Activated CD4-positive, alpha-beta memory T cell treated with anti-CD3 and anti-CD28 coated beads, Interleukin-2, amount 10 ng/mL, durations not matched to agents 7 days and 5 days (primary cell): Measurements from ENCODE around the gene UNKL. TPM values are rescaled to one million over a fixed set of nuclear protein-coding genes. Genes with fewer than 3 reads are reported as not detected.

Experiments
- CTCF ChIA-PET: fragments of 350-600 bp; sonication (Branson Sonifier 250); formaldehyde crosslinking; loops from one replicate; lab custom pipeline; 2021; ENCODE audit warnings: antibody characterized with exemption, inconsistent platforms; lab: Charles Lee
- POLR2A ChIA-PET: fragments of 350-600 bp; sonication (Branson Sonifier 250); formaldehyde crosslinking; loops from one replicate; lab custom pipeline; 2021; ENCODE audit warnings: antibody characterized with exemption; lab: Charles Lee
- DNase-seq: peaks from one replicate; pipeline ENCODE4 v3.0.0-alpha.2; 2020
- H3K27ac Mint-ChIP-seq: one replicate; pipeline ENCODE4 v1.8.0; 2021; ENCODE audit warnings: mild to moderate bottlenecking, mixed read lengths
- H3K27me3 Mint-ChIP-seq: one replicate; pipeline ENCODE4 v1.8.0; 2021; ENCODE audit warnings: mixed read lengths
- H3K36me3 Mint-ChIP-seq: one replicate; pipeline ENCODE4 v1.8.0; 2021; ENCODE audit warnings: low read depth, mixed read lengths
- H3K4me1 Mint-ChIP-seq: one replicate; pipeline ENCODE4 v1.8.0; 2021; ENCODE audit warnings: mixed read lengths
- H3K4me3 Mint-ChIP-seq: one replicate; pipeline ENCODE4 v1.8.0; 2021; ENCODE audit warnings: mild to moderate bottlenecking, mixed read lengths
- H3K9me3 Mint-ChIP-seq: one replicate; pipeline ENCODE4 v1.8.0; 2021; ENCODE audit warnings: mixed read lengths
- total RNA-seq, 2 experiments: library from RNA; stranded (reverse); gene quantifications; one replicate each; pipeline ENCODE4 v1.2.3, GENCODE V29; 2021

Gene UNKL
- total RNA-seq, 2 experiments from 2014 or later, result 40.0 to 43.7 TPM

- no peak overlapping the region for H3K27ac Mint-ChIP-seq
- ChIA-PET CTCF (no interaction called here), POLR2A (no interaction called here)
- peaks cover 11% of the 10 kb centered on the region for H3K4me1 Mint-ChIP-seq
- no peak for DNase-seq
- no peaks in the 10 kb centered on the region for H3K36me3 Mint-ChIP-seq
- H3K9me3 Mint-ChIP-seq, result no peaks in the 10 kb centered on the region
- no peak overlapping the region for H3K4me3 Mint-ChIP-seq
- peaks cover 21% of the 10 kb centered on the region for H3K27me3 Mint-ChIP-seq
These were observed 76.3 kb downstream of the UNKL start for GRCh38 chr16:1338119-1338730.

- H3K4me3 Mint-ChIP-seq, result no peak overlapping the region
- DNase-seq, result no peak
- no peaks in the 10 kb centered on the region for H3K36me3 Mint-ChIP-seq
- H3K27ac Mint-ChIP-seq, result no peak overlapping the region
- no peaks in the 10 kb centered on the region for H3K9me3 Mint-ChIP-seq
- peaks cover 7% of the 10 kb centered on the region for H3K4me1 Mint-ChIP-seq
- peaks cover 24% of the 10 kb centered on the region for H3K27me3 Mint-ChIP-seq
- ChIA-PET CTCF (no interaction called here), POLR2A (no interaction called here)
These were observed 77.0 kb downstream of the UNKL start for GRCh38 chr16:1337486-1337885.

- H3K27me3 Mint-ChIP-seq, result peaks cover 32% of the 10 kb centered on the region
- no peaks in the 10 kb centered on the region for H3K36me3 Mint-ChIP-seq
- H3K4me1 Mint-ChIP-seq, result peaks cover 12% of the 10 kb centered on the region
- H3K27ac Mint-ChIP-seq, result no peak overlapping the region
- POLR2A ChIA-PET, result no interaction called here
- H3K9me3 Mint-ChIP-seq, result no peaks in the 10 kb centered on the region
- CTCF ChIA-PET, result no interaction called here
- DNase-seq, result no peak
- no peak overlapping the region for H3K4me3 Mint-ChIP-seq
These were observed 77.9 kb downstream of the UNKL start for GRCh38 chr16:1336619-1337018.

GRCh38 chr16:1335996-1336395 is 78.5 kb downstream of the UNKL start:
- H3K4me3 Mint-ChIP-seq, result no peak overlapping the region
- H3K27ac Mint-ChIP-seq, result no peak overlapping the region
- H3K4me1 Mint-ChIP-seq, result peaks cover 17% of the 10 kb centered on the region
- no peak for DNase-seq
- H3K27me3 Mint-ChIP-seq, result peaks cover 35% of the 10 kb centered on the region
- no peaks in the 10 kb centered on the region for H3K9me3 Mint-ChIP-seq
- ChIA-PET CTCF (no interaction called here), POLR2A (interaction anchor here (1.1 to 1.4 kb wide), 2 partner anchors 10 to 27 kb away, joined by 5 read pairs; partner anchors contain the start of gene UBE2I)
- no peaks in the 10 kb centered on the region for H3K36me3 Mint-ChIP-seq

GRCh38 chr16:1335211-1335971 is 79.1 kb downstream of the UNKL start:
- H3K9me3 Mint-ChIP-seq, result no peaks in the 10 kb centered on the region
- no peak overlapping the region for H3K4me3 Mint-ChIP-seq
- ChIA-PET POLR2A (interaction anchor here (1.1 to 1.4 kb wide), 2 partner anchors 11 to 26 kb away, joined by 5 read pairs; partner anchors contain the start of gene UBE2I), CTCF (no interaction called here)
- DNase-seq, result no peak
- H3K4me1 Mint-ChIP-seq, result peaks cover 17% of the 10 kb centered on the region
- no peak overlapping the region for H3K27ac Mint-ChIP-seq
- H3K36me3 Mint-ChIP-seq, result no peaks in the 10 kb centered on the region
- peaks cover 35% of the 10 kb centered on the region for H3K27me3 Mint-ChIP-seq

GRCh38 chr16:1334739-1335138 is 79.8 kb downstream of the UNKL start:
- Mint-ChIP-seq H3K27ac (no peak overlapping the region), H3K36me3 (no peaks in the 10 kb centered on the region), H3K27me3 (peaks cover 35% of the 10 kb centered on the region), H3K4me1 (peaks cover 17% of the 10 kb centered on the region), H3K9me3 (no peaks in the 10 kb centered on the region), H3K4me3 (no peak overlapping the region)
- POLR2A ChIA-PET, result interaction anchor here (1.4 kb wide), 1 partner anchor 12 kb away, joined by 5 read pairs; no protein-coding TSS in a partner anchor
- no peak for DNase-seq
- CTCF ChIA-PET, result no interaction called here

GRCh38 chr16:1333854-1334700 is 80.4 kb downstream of the UNKL start:
- no peak for DNase-seq
- Mint-ChIP-seq H3K27me3 (peaks cover 35% of the 10 kb centered on the region), H3K4me3 (no peak overlapping the region), H3K9me3 (no peaks in the 10 kb centered on the region), H3K4me1 (peaks cover 17% of the 10 kb centered on the region), H3K36me3 (no peaks in the 10 kb centered on the region), H3K27ac (no peak overlapping the region)
- CTCF ChIA-PET, result no interaction called here
- POLR2A ChIA-PET, result interaction anchor here (1.4 kb wide), 1 partner anchor 12 kb away, joined by 5 read pairs; no protein-coding TSS in a partner anchor

- Mint-ChIP-seq H3K36me3 (no peaks in the 10 kb centered on the region), H3K27me3 (peaks cover 35% of the 10 kb centered on the region), H3K9me3 (no peaks in the 10 kb centered on the region), H3K4me3 (peak within 1 kb of the TSS; percentile 46), H3K27ac (no peak within 1 kb of the TSS), H3K4me1 (peaks cover 17% of the 10 kb centered on the region)
- POLR2A ChIA-PET, result no interaction called here
- CTCF ChIA-PET, result no interaction called here
- DNase-seq, result peak; percentile 70
These were observed 81.2 kb downstream of the UNKL start, which contains the start of gene BAIAP3 for GRCh38 chr16:1333149-1333812. TSS of gene BAIAP3 (plus strand) at chr16:1333645. CDS start at chr16:1338550, 4,905 bp downstream.

- ChIA-PET POLR2A (interaction anchor here (1.0 to 1.3 kb wide), 3 partner anchors 10 to 439 kb away, joined by 3 to 5 read pairs (median 3); partner anchors contain the start of gene UBE2I), CTCF (interaction anchor here (1.1 to 1.3 kb wide), 3 partner anchors 10 to 31 kb away, joined by 3 to 6 read pairs (median 5); no protein-coding TSS in a partner anchor)
- Mint-ChIP-seq H3K27me3 (peaks cover 35% of the 10 kb centered on the region), H3K4me1 (peaks cover 17% of the 10 kb centered on the region), H3K27ac (no peak overlapping the region), H3K36me3 (no peaks in the 10 kb centered on the region), H3K9me3 (no peaks in the 10 kb centered on the region), H3K4me3 (peak overlapping the region; percentile 46)
- DNase-seq, result no peak
These were observed 81.8 kb downstream of the UNKL start for GRCh38 chr16:1332618-1333148.

GRCh38 chr16:1331712-1332617 is 82.5 kb downstream of the UNKL start:
- Mint-ChIP-seq H3K36me3 (no peaks in the 10 kb centered on the region), H3K4me1 (peaks cover 17% of the 10 kb centered on the region), H3K27me3 (peaks cover 35% of the 10 kb centered on the region), H3K9me3 (no peaks in the 10 kb centered on the region), H3K4me3 (peak overlapping the region; percentile 35), H3K27ac (no peak overlapping the region)
- ChIA-PET CTCF (interaction anchor here (1.1 to 1.3 kb wide), 3 partner anchors 10 to 32 kb away, joined by 3 to 6 read pairs (median 5); no protein-coding TSS in a partner anchor), POLR2A (interaction anchor here (1.0 to 2.8 kb wide), 4 partner anchors 11 to 440 kb away, joined by 3 to 13 read pairs (median 4); partner anchors contain the start of gene UBE2I)
- peak; percentile 75 for DNase-seq
